Neural progenitor cell (in vitro differentiated cells): Measurements from ENCODE around the gene TMEM63B. TPM values are rescaled to one million over a fixed set of nuclear protein-coding genes. Genes with fewer than 3 reads are reported as not detected.

ENCODE experiments used
- DNase-seq: peaks from one replicate; pipeline ENCODE4 v3.0.0-alpha.2; 2016; ENCODE audit warnings: low spot score
- H2AFZ ChIP-seq: fragments of 200-600 bp; sonication (generic); replicated peaks from 2 replicates; pipeline ENCODE4 v1.6.1; 2016; ENCODE audit warnings: antibody characterized with exemption
- H3F3A ChIP-seq: fragments of 200-600 bp; sonication (generic); 2 replicates; pipeline ENCODE4 v1.6.1; 2016; ENCODE audit warnings: antibody characterized with exemption, low read depth
- H3K27ac ChIP-seq: fragments of 200-600 bp; sonication (generic); 2 replicates; pipeline ENCODE4 v1.5.1; 2016; ENCODE audit warnings: mild to moderate bottlenecking
- H3K27me3 ChIP-seq: fragments of 200-600 bp; sonication (generic); 2 replicates; pipeline ENCODE4 v1.6.1; 2016; ENCODE audit warnings: mild to moderate bottlenecking, moderate library complexity
- H3K36me3 ChIP-seq: fragments of 200-600 bp; sonication (generic); 2 replicates; pipeline ENCODE4 v1.5.1; 2016
- H3K4me1 ChIP-seq: fragments of 200-600 bp; sonication (generic); 2 replicates; pipeline ENCODE4 v1.6.1; 2016; ENCODE audit warnings: mixed run types
- H3K4me2 ChIP-seq: fragments of 200-600 bp; sonication (generic); 2 replicates; pipeline ENCODE4 v1.6.1; 2016
- H3K4me3 ChIP-seq: fragments of 200-600 bp; sonication (generic); 2 replicates; pipeline ENCODE4 v1.5.1; 2016
- H3K79me2 ChIP-seq: fragments of 200-600 bp; sonication (generic); 2 replicates; pipeline ENCODE4 v1.6.1; 2016; ENCODE audit warnings: low read depth
- H3K9ac ChIP-seq: fragments of 200-600 bp; sonication (generic); 2 replicates; pipeline ENCODE4 v1.6.1; 2016
- H3K9me3 ChIP-seq: fragments of 200-600 bp; sonication (generic); 2 replicates; pipeline ENCODE4 v1.5.1; 2016; ENCODE audit warnings: low read depth
- H4K20me1 ChIP-seq: fragments of 200-600 bp; sonication (generic); 2 replicates; pipeline ENCODE4 v1.6.1; 2016; ENCODE audit warnings: low read depth
- H3K27ac Mint-ChIP-seq: 3 replicates; pipeline ENCODE4 v1.8.0; 2021; ENCODE audit warnings: mixed read lengths
- H3K27me3 Mint-ChIP-seq: 2 replicates; pipeline ENCODE4 v1.8.0; 2022; ENCODE audit warnings: low read depth, mild to moderate bottlenecking, inconsistent platforms, moderate library complexity, mixed read lengths; ENCODE audit not compliant: insufficient read depth
- H3K36me3 Mint-ChIP-seq: 3 replicates; pipeline ENCODE4 v1.8.0; 2021; ENCODE audit warnings: mixed read lengths
- H3K4me1 Mint-ChIP-seq: 3 replicates; pipeline ENCODE4 v1.8.0; 2021; ENCODE audit warnings: mixed read lengths
- H3K4me3 Mint-ChIP-seq: 3 replicates; pipeline ENCODE4 v1.8.0; 2021; ENCODE audit warnings: mild to moderate bottlenecking, moderate library complexity, mixed read lengths
- H3K9me3 Mint-ChIP-seq: 3 replicates; pipeline ENCODE4 v1.8.0; 2020; ENCODE audit warnings: mixed read lengths
- CTCF ChIP-seq: fragments of 200-600 bp; sonication (generic); IDR thresholded peaks from 2 replicates; pipeline ENCODE4 v1.5.1; 2017; ENCODE audit warnings: antibody characterized with exemption, mild to moderate bottlenecking
- EZH2 ChIP-seq: fragments of 200-600 bp; sonication (generic); IDR thresholded peaks from 2 replicates; pipeline ENCODE4 v1.6.1; 2017; ENCODE audit warnings: antibody characterized with exemption, mild to moderate bottlenecking, moderate library complexity
- EZH2phosphoT487 ChIP-seq: fragments of 200-600 bp; sonication (generic); IDR thresholded peaks from 2 replicates; pipeline ENCODE4 v1.6.1; 2017; ENCODE audit warnings: antibody characterized with exemption
- total RNA-seq: library from RNA; depleted of rRNA; stranded (reverse); fragments of >200 nt; gene quantifications from 2 replicates; pipeline ENCODE4 v1.2.3, GENCODE V29; 2015; ENCODE audit warnings: low replicate concordance

TMEM63B gene
- total RNA-seq, 1 donor from 2014 or later, result 25.4 TPM

GRCh38 chr6:44152109-44152461 lies 24.7 kb downstream of the TMEM63B start:
- no peak overlapping the region for H3K4me3 ChIP-seq
- no peak for TF ChIP-seq EZH2phosphoT487
- TF ChIP-seq EZH2, result no peak
- no peak for TF ChIP-seq CTCF

GRCh38 chr6:44152533-44152932 lies 25.2 kb downstream of the TMEM63B start:
- Histone ChIP-seq H3K79me2 (no peaks in the 10 kb centered on the region), H3K9me3 (no peaks in the 10 kb centered on the region), H3K27ac (no peak overlapping the region), H3K36me3 (no peaks in the 10 kb centered on the region), H3K9ac (no peak overlapping the region), H3K4me3 (no peak overlapping the region), H3K4me1 (no peaks in the 10 kb centered on the region), H3K27me3 (no peaks in the 10 kb centered on the region), H3K4me2 (no peak overlapping the region), H4K20me1 (no peaks in the 10 kb centered on the region), H3F3A (peaks cover 3% of the 10 kb centered on the region), H2AFZ (no peak overlapping the region)
- no peak for TF ChIP-seq CTCF
- TF ChIP-seq EZH2phosphoT487, result no peak
- no peak for TF ChIP-seq EZH2
- Mint-ChIP-seq H3K4me3 (no peak overlapping the region), H3K27ac (no peak overlapping the region), H3K4me1 (peaks cover 7% of the 10 kb centered on the region), H3K36me3 (peaks cover 21% of the 10 kb centered on the region), H3K27me3 (peaks cover 10% of the 10 kb centered on the region), H3K9me3 (no peaks in the 10 kb centered on the region)
- no peak for DNase-seq

More at GRCh38 chr6:44152109-44152461, 24.7 kb downstream of the TMEM63B start:
- no peaks in the 10 kb centered on the region for H3K79me2 ChIP-seq
- peaks cover 3% of the 10 kb centered on the region for H3F3A ChIP-seq
- no peak overlapping the region for H3K27ac ChIP-seq
- H3K27me3 ChIP-seq, result no peaks in the 10 kb centered on the region
- H3K4me2 ChIP-seq, result no peak overlapping the region
- no peak overlapping the region for H2AFZ ChIP-seq
- H3K36me3 Mint-ChIP-seq, result peaks cover 21% of the 10 kb centered on the region
- H3K4me1 Mint-ChIP-seq, result peaks cover 5% of the 10 kb centered on the region
- H3K4me3 Mint-ChIP-seq, result no peak overlapping the region
- no peaks in the 10 kb centered on the region for H4K20me1 ChIP-seq
- no peak overlapping the region for H3K9ac ChIP-seq
- H3K27me3 Mint-ChIP-seq, result peaks cover 10% of the 10 kb centered on the region
- no peaks in the 10 kb centered on the region for H3K9me3 ChIP-seq
- H3K4me1 ChIP-seq, result no peaks in the 10 kb centered on the region
- no peak for DNase-seq
- no peak overlapping the region for H3K27ac Mint-ChIP-seq
- H3K36me3 ChIP-seq, result no peaks in the 10 kb centered on the region
- no peaks in the 10 kb centered on the region for H3K9me3 Mint-ChIP-seq

GRCh38 chr6:44154067-44154466 lies 26.7 kb downstream of the TMEM63B start:
- Histone ChIP-seq H3K4me2 (no peak overlapping the region), H3K27me3 (no peaks in the 10 kb centered on the region), H3F3A (peaks cover 3% of the 10 kb centered on the region), H3K9me3 (no peaks in the 10 kb centered on the region), H3K4me3 (no peak overlapping the region), H4K20me1 (no peaks in the 10 kb centered on the region), H3K9ac (no peak overlapping the region), H2AFZ (no peak overlapping the region), H3K36me3 (no peaks in the 10 kb centered on the region), H3K27ac (no peak overlapping the region), H3K79me2 (no peaks in the 10 kb centered on the region), H3K4me1 (no peaks in the 10 kb centered on the region)
- peaks cover 16% of the 10 kb centered on the region for H3K36me3 Mint-ChIP-seq
- peaks cover 7% of the 10 kb centered on the region for H3K4me1 Mint-ChIP-seq
- TF ChIP-seq EZH2phosphoT487 (no peak), EZH2 (no peak), CTCF (no peak)
- no peak overlapping the region for H3K4me3 Mint-ChIP-seq
- H3K27me3 Mint-ChIP-seq, result peaks cover 10% of the 10 kb centered on the region
- H3K27ac Mint-ChIP-seq, result no peak overlapping the region
- H3K9me3 Mint-ChIP-seq, result no peaks in the 10 kb centered on the region
- DNase-seq, result no peak
